HL-60 (cell line): Measurements from ENCODE around the gene CDC6.

ENCODE experiments used
- DNase-seq, 2 experiments: peaks; one replicate each; pipeline ENCODE4 v3.0.0-alpha.2; 2010 to 2020; ENCODE audit warnings: low read depth in 1 of 2, low spot score in 1 of 2
- H3K27ac ChIP-seq: fragments of 250-450 bp; sonication (Bioruptor Pico); replicated peaks from 2 replicates; pipeline ENCODE4 v1.5.1; 2020; ENCODE audit warnings: mild to moderate bottlenecking, moderate library complexity
- H3K27me3 ChIP-seq: fragments of 250-450 bp; sonication (Bioruptor Pico); 2 replicates; pipeline ENCODE4 v1.5.1; 2021; ENCODE audit warnings: mild to moderate bottlenecking, moderate library complexity; ENCODE audit not compliant: insufficient read depth, poor library complexity, severe bottlenecking
- H3K4me3 ChIP-seq: replicated peaks from 2 replicates; pipeline ENCODE4 v1.5.1; 2011; ENCODE audit warnings: mild to moderate bottlenecking, control low read depth, low read length; ENCODE audit not compliant: insufficient read depth
- CTCF ChIP-seq: IDR thresholded peaks from one replicate; pipeline ENCODE4 v1.5.1; 2011; ENCODE audit warnings: low read length, control low read depth, inconsistent platforms; ENCODE audit not compliant: insufficient read depth
- GABPA ChIP-seq: IDR thresholded peaks from 2 replicates; pipeline ENCODE4 v1.6.1; 2012; ENCODE audit warnings: low read depth
- POLR2AphosphoS5 ChIP-seq: IDR thresholded peaks from 2 replicates; pipeline ENCODE4 v1.6.1; 2012; ENCODE audit warnings: low read depth
- REST ChIP-seq: IDR thresholded peaks from 2 replicates; pipeline ENCODE4 v1.6.1; 2012; ENCODE audit warnings: low read depth; ENCODE audit not compliant: insufficient replicate concordance
- SPI1 ChIP-seq: IDR thresholded peaks from 2 replicates; pipeline ENCODE4 v1.6.1; 2012; ENCODE audit warnings: low read depth, mild to moderate bottlenecking, borderline replicate concordance

Gene CDC6

GRCh38 chr17:40342504-40343218, 55.0 kb downstream of the CDC6 start:
- TF ChIP-seq POLR2AphosphoS5 (no peak), CTCF (no peak), SPI1 (no peak), GABPA (no peak), REST (no peak)
- no peak overlapping the region for H3K4me3 ChIP-seq
- H3K27ac ChIP-seq, result no peak overlapping the region
- DNase-seq, result no peak
- H3K27me3 ChIP-seq, result no peaks in the 10 kb centered on the region

- no peak for TF ChIP-seq REST
- Histone ChIP-seq H3K27ac (no peak overlapping the region), H3K4me3 (no peak overlapping the region), H3K27me3 (no peaks in the 10 kb centered on the region)
- DNase-seq, result no peak
These were observed 55.8 kb downstream of the CDC6 start for GRCh38 chr17:40343219-40344119.

- Histone ChIP-seq H3K4me3 (no peak overlapping the region), H3K27ac (no peak overlapping the region), H3K27me3 (no peaks in the 10 kb centered on the region)
- DNase-seq, result no peak
- TF ChIP-seq REST, result no peak
- no peak; the same call in 1 of the 2 replicates for TF ChIP-seq SPI1
- TF ChIP-seq CTCF, result no peak
- TF ChIP-seq GABPA, result no peak
These were observed 56.9 kb downstream of the CDC6 start for GRCh38 chr17:40344421-40345160.
